ENCODE results near the gene NID1.
"Not testable (repeated sequence)": the region's sequence is repeated elsewhere in the genome, so short reads cannot be mapped to it uniquely, and the experiment has no call there.

The NID1 gene

GRCh38 chr1:236013330-236013729, 51.6 kb downstream of the NID1 start:
- no peak for TF ChIP-seq CTCF (IDR thresholded peaks at IDR 0.05; ENCODE audit: control extremely low read depth, extremely low read depth, low read depth, missing control alignments)
- POLR2A ChIA-PET = no interaction called here
- DNase-seq (ENCODE audit: extremely low spot score) = no peak
- CTCF ChIA-PET = interaction anchor here (0.9 to 1.2 kb wide), 2 partner anchors 26 to 42 kb away, joined by 3 to 4 read pairs; no protein-coding TSS in a partner anchor

- POLR2A ChIA-PET = no interaction called here
- TF ChIP-seq CTCF (IDR thresholded peaks at IDR 0.05; ENCODE audit: control extremely low read depth, extremely low read depth, low read depth, missing control alignments) = no peak
- CTCF ChIA-PET = no interaction called here
- DNase-seq (ENCODE audit: extremely low spot score) = no peak
Measured at GRCh38 chr1:236011641-236012040, 53.2 kb downstream of the NID1 start.

GRCh38 chr1:236010443-236010842, 54.4 kb downstream of the NID1 start:
- POLR2A ChIA-PET = no interaction called here
- DNase-seq (ENCODE audit: extremely low spot score) = no peak
- CTCF ChIA-PET = interaction anchor here (1.3 to 1.7 kb wide), 2 partner anchors 9 to 39 kb away, joined by 6 to 7 read pairs; no protein-coding TSS in a partner anchor
- no peak for TF ChIP-seq CTCF (IDR thresholded peaks at IDR 0.05; ENCODE audit: control extremely low read depth, extremely low read depth, low read depth, missing control alignments)

- ChIA-PET CTCF (interaction anchor here (1.3 to 1.7 kb wide), 2 partner anchors 9 to 38 kb away, joined by 6 to 7 read pairs; no protein-coding TSS in a partner anchor), POLR2A (no interaction called here)
- no peak for TF ChIP-seq CTCF (IDR thresholded peaks at IDR 0.05; ENCODE audit: control extremely low read depth, extremely low read depth, low read depth, missing control alignments)
- DNase-seq (ENCODE audit: extremely low spot score) = no peak
Measured at GRCh38 chr1:236009857-236010256, 55.0 kb downstream of the NID1 start.

- TF ChIP-seq CTCF (IDR thresholded peaks at IDR 0.05; ENCODE audit: control extremely low read depth, extremely low read depth, low read depth, missing control alignments) = no peak
- POLR2A ChIA-PET = no interaction called here
- CTCF ChIA-PET = no interaction called here
- DNase-seq (ENCODE audit: extremely low spot score) = no peak
Measured at GRCh38 chr1:236009191-236009590, 55.7 kb downstream of the NID1 start.

GRCh38 chr1:236007781-236008180, 57.1 kb downstream of the NID1 start:
- ChIA-PET POLR2A (no interaction called here), CTCF (interaction anchor here (0.9 kb wide), 1 partner anchor 28 kb away, joined by 3 read pairs; no protein-coding TSS in a partner anchor)
- DNase-seq (ENCODE audit: extremely low spot score) = no peak
- no peak for TF ChIP-seq CTCF (IDR thresholded peaks at IDR 0.05; ENCODE audit: control extremely low read depth, extremely low read depth, low read depth, missing control alignments)

GRCh38 chr1:236003058-236003457, 61.8 kb downstream of the NID1 start:
- DNase-seq (ENCODE audit: extremely low spot score); POLR2A ChIA-PET: not testable (repeated sequence)
- CTCF ChIA-PET = interaction anchor here (0.9 to 1.9 kb wide), 2 partner anchors 13 to 31 kb away, joined by 3 to 4 read pairs; no protein-coding TSS in a partner anchor

All from GM10248 (cell line).